K562 (cell line): Measurements from ENCODE around the gene C2CD2. TPM values are rescaled to one million over a fixed set of nuclear protein-coding genes. Genes with fewer than 3 reads are reported as not detected.

ENCODE experiments used
- ATAC-seq: fragments of 200-7000 bp; cut with Tn5 transposase; 3 replicates; pipeline ENCODE4 v1.9.1; 2020; ENCODE audit warnings: moderate library complexity
- BruUV-seq: library from RNA; stranded (reverse); fragments of 400-500 nt; replicated peaks from 2 replicates; lab custom pipeline; 2021; lab: Mats Ljungman, UMichigan
- CTCF ChIA-PET: fragments of 300-600 bp; formaldehyde crosslinking; extraction: SDS; loops from one replicate; lab custom pipeline; 2021; ENCODE audit warnings: low intra/inter-chr PET ratio; lab: Yijun Ruan, JAX
- POLR2A ChIA-PET: fragments of 300-600, 350-650 bp; sonication (Branson Sonifier 250); formaldehyde crosslinking; extraction: SDS; loops from one replicate; lab custom pipeline; 2021; ENCODE audit warnings: antibody characterized with exemption, inconsistent platforms; lab: Yijun Ruan, JAX
- DNase-seq, 4 experiments: peaks; one replicate each; pipeline versions ENCODE4 v3.0.0 to v3.0.0-alpha.2; 2011 to 2018; ENCODE audit warnings: low spot score in 3 of 4, mixed read lengths in 3 of 4; ENCODE audit errors: extremely low read depth in 1 of 4
- FAIRE-seq: peaks from 2 replicates; lab custom pipeline; 2011; peaks lifted over from hg19 to GRCh38; lab: Jason Lieb, UNC
- H2AFZ ChIP-seq: 2 replicates; pipeline ENCODE4 v1.6.0; 2011; ENCODE audit warnings: low read depth, low read length, control low read depth, inconsistent platforms
- H3K27ac ChIP-seq: fragments of 200-600 bp; 3 replicates; pipeline ENCODE4 v1.8.0; 2011; ENCODE audit warnings: low read depth, mild to moderate bottlenecking, control low read depth, inconsistent platforms, low read length, moderate library complexity, mixed read lengths; ENCODE audit errors: extremely low read depth
- H3K27me3 ChIP-seq, 2 experiments: fragments of 300-600 bp in 1 of 2; 2 replicates in 1 of 2; 3 replicates in 1 of 2; pipeline versions ENCODE4 v1.6.0 to v1.8.0; 2011; ENCODE audit warnings: inconsistent platforms in 2 of 2, low read length in 2 of 2, mild to moderate bottlenecking in 1 of 2, mixed read lengths in 1 of 2, moderate library complexity in 1 of 2; ENCODE audit not compliant: control insufficient read depth in 2 of 2, insufficient read depth in 2 of 2
- H3K36me3 ChIP-seq: fragments of 300-600 bp; 3 replicates; pipeline ENCODE4 v1.8.0; 2011; ENCODE audit warnings: mild to moderate bottlenecking, low read length, inconsistent platforms; ENCODE audit not compliant: control insufficient read depth, insufficient read depth
- H3K4me1 ChIP-seq, 2 experiments: fragments of 200-600 bp in 1 of 2; replicated peaks in 1 of 2; 2 replicates in 1 of 2; 3 replicates in 1 of 2; pipeline versions ENCODE4 v1.5.1 to v1.8.0; 2011; ENCODE audit warnings: inconsistent platforms in 2 of 2, low read length in 2 of 2, mild to moderate bottlenecking in 1 of 2, mixed read lengths in 1 of 2, moderate library complexity in 1 of 2; ENCODE audit not compliant: control insufficient read depth in 2 of 2, insufficient read depth in 2 of 2
- H3K4me2 ChIP-seq: 2 replicates; pipeline ENCODE4 v1.6.1; 2011; ENCODE audit warnings: low read length, control low read depth, inconsistent platforms, mixed read lengths; ENCODE audit not compliant: insufficient read depth
- H3K4me3 ChIP-seq: fragments of 200-600 bp; sonication (generic), shearing (Covaris generic); 2 replicates; pipeline ENCODE4 v1.5.1; 2016; ENCODE audit warnings: control low read depth, inconsistent platforms
- H3K79me2 ChIP-seq: fragments of 200-600 bp; 3 replicates; pipeline ENCODE4 v1.8.0; 2011; ENCODE audit warnings: low read length, inconsistent platforms; ENCODE audit not compliant: control insufficient read depth, insufficient read depth
- H3K9ac ChIP-seq, 2 experiments: 2 replicates each; pipeline versions ENCODE4 v1.6.0 to v1.6.1; 2011; ENCODE audit warnings: low read depth in 2 of 2, low read length in 2 of 2, control low read depth in 1 of 2, inconsistent platforms in 1 of 2, mild to moderate bottlenecking in 1 of 2, mixed read lengths in 1 of 2; ENCODE audit not compliant: insufficient read depth in 1 of 2
- H3K9me1 ChIP-seq: one replicate; pipeline ENCODE4 v1.6.0; 2011; ENCODE audit warnings: inconsistent platforms, mild to moderate bottlenecking, low read length, moderate library complexity; ENCODE audit not compliant: control insufficient read depth, insufficient read depth
- H3K9me3 ChIP-seq: replicated peaks from 2 replicates; pipeline ENCODE4 v1.5.1; 2011; ENCODE audit warnings: low read depth, low read length, inconsistent platforms; ENCODE audit not compliant: control insufficient read depth, insufficient read depth
- H4K20me1 ChIP-seq: replicated peaks from 2 replicates; pipeline ENCODE4 v1.6.1; 2011; ENCODE audit warnings: low read length, inconsistent platforms, mixed read lengths; ENCODE audit not compliant: control insufficient read depth, insufficient read depth
- BRD4 ChIP-seq: fragments of 200-600 bp; sonication (generic); IDR thresholded peaks from 2 replicates; pipeline ENCODE4 v1.6.1; 2017; ENCODE audit warnings: inconsistent platforms
- DPF2 ChIP-seq: fragments of 450-650 bp; IDR thresholded peaks from 2 replicates; pipeline ENCODE4 v1.6.1; 2016
- ELF2 ChIP-seq: fragments of 250-450 bp; sonication (Bioruptor Pico); IDR thresholded peaks from 2 replicates; pipeline ENCODE4 v1.5.0; 2021; ENCODE audit warnings: mild to moderate bottlenecking
- EP300 ChIP-seq: IDR thresholded peaks from 2 replicates; pipeline ENCODE4 v1.6.1; 2012; ENCODE audit warnings: low read length, improper control_type of control experiment
- FIP1L1 ChIP-seq: fragments of 200-400 bp; formaldehyde crosslinking; IDR thresholded peaks from 2 replicates; pipeline ENCODE4 v1.6.1; 2018; ENCODE audit warnings: mild to moderate bottlenecking, low read depth, low read length; ENCODE audit not compliant: poor library complexity, severe bottlenecking
- HES1 ChIP-seq: fragments of 450-650 bp; IDR thresholded peaks from 2 replicates; pipeline ENCODE4 v1.6.1; 2016; ENCODE audit warnings: low read depth, mild to moderate bottlenecking, moderate library complexity
- MCM2 ChIP-seq: fragments of 450-650 bp; IDR thresholded peaks from 2 replicates; pipeline ENCODE4 v1.6.1; 2017; ENCODE audit warnings: low read depth, mild to moderate bottlenecking
- RBM25 ChIP-seq: fragments of 200-400 bp; formaldehyde crosslinking; IDR thresholded peaks from 2 replicates; pipeline ENCODE4 v1.6.1; 2018; ENCODE audit warnings: low read length, low read depth, moderate library complexity; ENCODE audit not compliant: severe bottlenecking
- SIX5 ChIP-seq, 2 experiments: IDR thresholded peaks; 2 replicates each; pipeline ENCODE4 v1.6.1; 2011; ENCODE audit warnings: low read length in 2 of 2, borderline replicate concordance in 1 of 2, low read depth in 1 of 2, mild to moderate bottlenecking in 1 of 2, moderate library complexity in 1 of 2; ENCODE audit not compliant: insufficient read depth in 1 of 2
- ZFP36 ChIP-seq: fragments of 150-350 bp; IDR thresholded peaks from 2 replicates; pipeline ENCODE4 v1.6.1; 2018; ENCODE audit warnings: low read length, low read depth; ENCODE audit not compliant: partially characterized antibody
- ZNF57 ChIP-seq: fragments of 450-650 bp; formaldehyde crosslinking; IDR thresholded peaks from 2 replicates; pipeline ENCODE4 v1.4.0; 2020; ENCODE audit warnings: mild to moderate bottlenecking, moderate library complexity
- ZNF699 ChIP-seq: fragments of 250-450 bp; sonication (Bioruptor Pico); IDR thresholded peaks from 2 replicates; pipeline ENCODE4 v1.8.0; 2021; ENCODE audit warnings: mild to moderate bottlenecking, moderate library complexity; ENCODE audit not compliant: insufficient replicate concordance
- WGBS: fragments of 100-300 bp; shearing (Covaris generic); methylation state at CpG from one replicate; pipeline ENCODE4 v1.1.6; 2016; ENCODE audit warnings: low coverage, mixed read lengths; ENCODE audit not compliant: insufficient coverage; ENCODE audit errors: missing lambda C conversion rate; 5-methylcytosine and 5-hydroxymethylcytosine counted together
- in situ Hi-C: fragments of 300-500 bp; cut with MboI; formaldehyde crosslinking; loops from 4 replicates; pipeline ENCODE4 v1.15.0; 2018; ENCODE audit warnings: inconsistent platforms, mixed read lengths
- intact Hi-C: fragments of 100-400 bp; cut with micrococcal nuclease; formaldehyde crosslinking; loops from 2 replicates; pipeline ENCODE4 v1.14.2; 2022
- polyA plus RNA-seq, 8 experiments: library from polyadenylated mRNA; depleted of rRNA in 4 of 8; stranded (reverse) in 5 of 8; unstranded in 3 of 8; fragments of >200 nt; fragmentation: Nextera tagmentation in 2 of 8; fragmentation: Illumina TruSeq in 1 of 8; extraction: Ambion mirVana in 2 of 8; extraction: Trizol in 1 of 8; gene quantifications; 2 replicates each; pipeline versions ENCODE4 v1.2.1 to v1.2.3, GENCODE V29; 2011 to 2014; ENCODE audit warnings: inconsistent platforms in 1 of 8, missing spikeins in 1 of 8
- total RNA-seq, 7 experiments: library from RNA; depleted of rRNA in 6 of 7; stranded (reverse); fragments of >200 nt in 6 of 7; fragmentation: Illumina TruSeq in 2 of 7; extraction: Trizol in 2 of 7; gene quantifications; 2 replicates each; pipeline versions ENCODE4 v1.2.1 to v1.2.3, GENCODE V29; 2011 to 2021; ENCODE audit warnings: low replicate concordance in 1 of 7
- TF ChIP-seq, protein P1 (sequence below): fragments of 200-800 bp; sonication (Bioruptor generic); IDR thresholded peaks from 2 replicates; pipeline ENCODE4 v1.6.1; 2017; ENCODE audit warnings: missing genetic modification characterization, missing compliant biosample characterization

Gene C2CD2
- total and polyA plus RNA-seq, 9 of the 15 experiments (the other 6 are each of a cell fraction or from before 2014, with no cell fraction given), result 1.3 to 21.6 (median 12.1) TPM

GRCh38 chr21:41991659-41992058 is 37.8 kb upstream of the C2CD2 start:
- Histone ChIP-seq H3K36me3 (peaks cover 43% of the 10 kb centered on the region), H2AFZ (no peak overlapping the region), H4K20me1 (no peaks in the 10 kb centered on the region), H3K4me3 (no peak overlapping the region), H3K4me2 (no peak overlapping the region), H3K79me2 (no peaks in the 10 kb centered on the region), H3K27ac (no peak overlapping the region), H3K4me1 (no peaks in the 10 kb centered on the region), H3K9me1 (no peaks in the 10 kb centered on the region), H3K9ac (no peak overlapping the region), H3K27me3 (no peaks in the 10 kb centered on the region), H3K9me3 (no peaks in the 10 kb centered on the region)
- DNase-seq (no peak), FAIRE-seq (no peak), ATAC-seq (no peak)
- in situ Hi-C loops, result no loop called here
- no TSS peak for BruUV-seq
- WGBS, result 93% methylated on average over 16 of the region's 16 CpGs
- ChIA-PET POLR2A (no interaction called here), CTCF (no interaction called here)
- intact Hi-C loops, result no loop called here
- TF ChIP-seq BRD4 (no peak), DPF2 (no peak), FIP1L1 (no peak), EP300 (no peak), ELF2 (no peak), HES1 (no peak), MCM2 (no peak), RBM25 (no peak), SIX5 (IDR thresholded peaks at IDR 0.05; ENCODE audit: borderline replicate concordance in 1 of 2, insufficient read depth in 1 of 2, low read depth in 1 of 2, low read length in 2 of 2) (no peak), ZNF699 (CRISPR knock-in tag) (no peak), ZFP36 (no peak), ZNF57 (no peak)
- TF ChIP-seq, protein P1, sequence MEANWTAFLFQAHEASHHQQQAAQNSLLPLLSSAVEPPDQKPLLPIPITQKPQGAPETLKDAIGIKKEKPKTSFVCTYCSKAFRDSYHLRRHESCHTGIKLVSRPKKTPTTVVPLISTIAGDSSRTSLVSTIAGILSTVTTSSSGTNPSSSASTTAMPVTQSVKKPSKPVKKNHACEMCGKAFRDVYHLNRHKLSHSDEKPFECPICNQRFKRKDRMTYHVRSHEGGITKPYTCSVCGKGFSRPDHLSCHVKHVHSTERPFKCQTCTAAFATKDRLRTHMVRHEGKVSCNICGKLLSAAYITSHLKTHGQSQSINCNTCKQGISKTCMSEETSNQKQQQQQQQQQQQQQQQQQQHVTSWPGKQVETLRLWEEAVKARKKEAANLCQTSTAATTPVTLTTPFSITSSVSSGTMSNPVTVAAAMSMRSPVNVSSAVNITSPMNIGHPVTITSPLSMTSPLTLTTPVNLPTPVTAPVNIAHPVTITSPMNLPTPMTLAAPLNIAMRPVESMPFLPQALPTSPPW (CRISPR knock-in tag), result no peak
